IPS-18c (cell line): ENCODE measurements around the gene TBC1D10A.
A peak's percentile ranks its signal among the peaks of the same experiment; 100 is the strongest.

Experiments used
- H3K4me3 ChIP-seq: 2 replicates; pipeline ENCODE4 v1.7.0; 2013; ENCODE audit warnings: low read depth, mild to moderate bottlenecking, low read length, moderate library complexity; ENCODE audit not compliant: insufficient read depth
- H3K9me3 ChIP-seq: one replicate; pipeline ENCODE4 v1.6.1; 2013; ENCODE audit warnings: mild to moderate bottlenecking, low read length, moderate library complexity; ENCODE audit not compliant: control insufficient read depth, insufficient read depth

TBC1D10A gene

GRCh38 chr22:30326706-30327362 lies at the start of gene TBC1D10A:
TBC1D10A (minus strand) TSS chr22:30326941; CDS start chr22:30326881, 60 bp downstream.
- Histone ChIP-seq H3K9me3 (no peaks in the 10 kb centered on the region), H3K4me3 (peak within 1 kb of the TSS; percentile 81)

GRCh38 chr22:30375312-30375849 lies 48.6 kb upstream of the TBC1D10A start:
- Histone ChIP-seq H3K4me3 (no peak overlapping the region), H3K9me3 (no peaks in the 10 kb centered on the region)

- no peak overlapping the region for H3K4me3 ChIP-seq
- no peaks in the 10 kb centered on the region for H3K9me3 ChIP-seq
Observed at GRCh38 chr22:30373331-30374325, 46.9 kb upstream of the TBC1D10A start.

- Histone ChIP-seq H3K9me3 (no peaks in the 10 kb centered on the region), H3K4me3 (no peak overlapping the region)
Observed at GRCh38 chr22:30372915-30373314, 46.2 kb upstream of the TBC1D10A start.

GRCh38 chr22:30371981-30372380 lies 45.2 kb upstream of the TBC1D10A start:
- no peaks in the 10 kb centered on the region for H3K9me3 ChIP-seq
- no peak overlapping the region for H3K4me3 ChIP-seq

GRCh38 chr22:30371321-30371720 lies 44.6 kb upstream of the TBC1D10A start:
- H3K4me3 ChIP-seq: no peak overlapping the region

GRCh38 chr22:30370641-30371230 lies 44.0 kb upstream of the TBC1D10A start:
- no peak overlapping the region for H3K4me3 ChIP-seq
- no peaks in the 10 kb centered on the region for H3K9me3 ChIP-seq

More at GRCh38 chr22:30371321-30371720, 44.6 kb upstream of the TBC1D10A start:
- no peaks in the 10 kb centered on the region for H3K9me3 ChIP-seq

GRCh38 chr22:30368420-30368819 lies 41.7 kb upstream of the TBC1D10A start:
- Histone ChIP-seq H3K9me3 (no peaks in the 10 kb centered on the region), H3K4me3 (no peak overlapping the region)

GRCh38 chr22:30365891-30366290 lies 39.1 kb upstream of the TBC1D10A start:
- H3K9me3 ChIP-seq: no peaks in the 10 kb centered on the region
- H3K4me3 ChIP-seq: no peak overlapping the region

- Histone ChIP-seq H3K4me3 (no peak overlapping the region), H3K9me3 (no peaks in the 10 kb centered on the region)
Observed at GRCh38 chr22:30362651-30363281, 36.0 kb upstream of the TBC1D10A start.

GRCh38 chr22:30361916-30362650 lies 35.3 kb upstream of the TBC1D10A start:
- Histone ChIP-seq H3K9me3 (no peaks in the 10 kb centered on the region), H3K4me3 (no peak overlapping the region)

GRCh38 chr22:30358541-30358940 lies 31.8 kb upstream of the TBC1D10A start:
- H3K4me3 ChIP-seq: no peak overlapping the region
- no peaks in the 10 kb centered on the region for H3K9me3 ChIP-seq

- Histone ChIP-seq H3K4me3 (peak overlapping the region; percentile 97; the same call in 1 of the 2 replicates), H3K9me3 (no peaks in the 10 kb centered on the region)
Observed at GRCh38 chr22:30357650-30358215, 31.0 kb upstream of the TBC1D10A start.

- H3K4me3 ChIP-seq: peak overlapping the region; percentile 97
Observed at GRCh38 chr22:30357236-30357570, 30.5 kb upstream of the TBC1D10A start.

GRCh38 chr22:30356449-30357235 lies 29.9 kb upstream of the TBC1D10A start, which contains the start of the genes CCDC157 and SF3A1:
CCDC157 (plus strand) TSS chr22:30357007; CDS start chr22:30366001, 8,994 bp downstream.
SF3A1 (minus strand) TSS chr22:30356894; CDS start chr22:30356792, 102 bp downstream.
- no peaks in the 10 kb centered on the region for H3K9me3 ChIP-seq
- peak within 1 kb of the TSS; percentile 97 for H3K4me3 ChIP-seq

More at GRCh38 chr22:30357236-30357570, 30.5 kb upstream of the TBC1D10A start:
- no peaks in the 10 kb centered on the region for H3K9me3 ChIP-seq
